ENCODE data around the gene CCDC102A. TPM values are rescaled to one million over a fixed set of nuclear protein-coding genes. Genes with fewer than 3 reads are reported as not detected.

CCDC102A gene
- total and polyA plus RNA-seq, 2 of the 13 experiments (the other 11 are each of a cell fraction or from before 2014, with no cell fraction given): 2.1 to 2.8 TPM

DNA sequence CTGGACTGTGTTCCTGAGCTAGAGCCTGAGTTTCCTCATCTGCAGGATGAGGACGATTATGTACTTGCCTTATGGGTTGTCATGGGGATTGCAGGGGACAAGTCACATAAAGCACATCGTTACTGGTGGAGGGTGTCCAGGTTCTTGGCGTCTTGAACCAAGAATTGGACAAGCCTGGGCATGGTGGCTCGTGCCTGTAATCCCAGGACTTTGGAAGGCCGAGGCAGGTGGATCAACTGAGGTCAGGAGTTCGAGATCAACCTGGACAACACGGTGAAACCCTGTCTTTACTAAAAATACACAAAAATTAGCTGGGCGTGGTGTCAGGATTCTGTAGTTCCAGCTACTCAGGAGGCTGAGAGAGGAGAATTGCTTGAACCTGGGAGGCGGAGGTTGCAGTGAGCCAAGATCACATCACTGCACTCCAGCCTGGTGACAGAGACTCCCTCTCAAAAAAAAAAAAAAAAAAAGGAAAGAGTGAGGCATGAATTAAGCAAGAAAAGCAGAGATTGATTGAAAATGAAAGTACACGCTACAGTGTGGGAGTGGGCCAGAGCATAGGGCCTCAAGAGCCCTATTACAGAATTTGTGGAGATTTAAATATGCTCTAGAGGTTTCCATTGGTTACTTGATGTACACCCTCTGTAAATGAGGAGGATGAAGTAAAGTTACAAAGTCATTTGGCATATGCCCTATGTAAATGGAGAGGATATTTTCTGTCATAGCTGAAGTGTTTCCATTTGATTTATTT lies 36.8 kb upstream of the CCDC102A start:
- 32% methylated on average over 10 of the region's 10 CpGs for WGBS (ENCODE audit: low lambda C conversion rate)
- BruUV-seq (replicated peaks): no TSS peak
- no peak for DNase-seq (ENCODE audit: low spot score)
- Histone ChIP-seq H3K4me2 (ENCODE audit: low read depth, low read length) (no peak overlapping the region), H3K36me3 (replicated peaks in 1 of 2; ENCODE audit: control insufficient read depth in 1 of 2, insufficient read depth in 2 of 2, low read length in 2 of 2) (no peaks in the 10 kb centered on the region), H3K27me3 (ENCODE audit: control insufficient read depth in 1 of 2, insufficient read depth in 2 of 2, low read length in 2 of 2) (no peaks in the 10 kb centered on the region), H2AFZ (ENCODE audit: low read length) (no peak overlapping the region), H3K4me3 (replicated peaks in 1 of 3; ENCODE audit: insufficient read depth in 1 of 3, low read depth in 2 of 3, low read length in 3 of 3) (no peak overlapping the region), H3K79me2 (ENCODE audit: insufficient read depth, low read length) (no peaks in the 10 kb centered on the region), H4K20me1 (ENCODE audit: insufficient read depth, low read length) (no peaks in the 10 kb centered on the region), H3K4me1 (ENCODE audit: insufficient read depth, low read length) (peaks cover 9% of the 10 kb centered on the region; the same call in 1 of the 2 replicates), H3K9ac (ENCODE audit: insufficient read depth, low read depth, low read length) (no peak overlapping the region), H3K9me3 (ENCODE audit: low read length) (no peaks in the 10 kb centered on the region), H3K27ac (ENCODE audit: extremely low read length, insufficient read depth, low read length) (no peak overlapping the region)
- no peak for ATAC-seq
- no peak for FAIRE-seq
- intact Hi-C loops (cut with micrococcal nuclease; ENCODE audit: unreplicated experiment) (no loop called here), in situ Hi-C loops (cut with HindIII; ENCODE audit: extremely low pct_ligation_motif_present, low pct_unique_long_range_greater_than_20kb) (no loop called here)
- CTCF ChIA-PET (ENCODE audit: low intra/inter-chr PET ratio, low total read pairs): no interaction called here
- POLR2A ChIA-PET: no interaction called here
- TF ChIP-seq ETV6 (CRISPR knock-in tag; conservative IDR thresholded peaks at IDR 0.05) (no peak), ZNF317 (CRISPR knock-in tag; IDR thresholded peaks at IDR 0.05) (no peak), DPF2 (CRISPR knock-in tag; IDR thresholded peaks at IDR 0.05; ENCODE audit: borderline replicate concordance, low read depth) (no peak), ZNF33A (CRISPR knock-in tag; IDR thresholded peaks at IDR 0.05; ENCODE audit: borderline replicate concordance) (no peak), PHB2 (IDR thresholded peaks at IDR 0.05; ENCODE audit: partially characterized antibody) (no peak), RCOR2 (CRISPR knock-in tag; IDR thresholded peaks at IDR 0.05) (no peak), MEF2D (CRISPR knock-in tag; IDR thresholded peaks at IDR 0.05) (no peak), ZNF138 (CRISPR knock-in tag; IDR thresholded peaks at IDR 0.05; ENCODE audit: low read depth) (no peak), ZNF678 (CRISPR knock-in tag; IDR thresholded peaks at IDR 0.05) (no peak), ZNF292 (CRISPR knock-in tag; IDR thresholded peaks at IDR 0.05; ENCODE audit: borderline replicate concordance, low read depth) (no peak), ATF7 (IDR thresholded peaks at IDR 0.05) (no peak), ATF7 (CRISPR knock-in tag; IDR thresholded peaks at IDR 0.05) (no peak), SALL2 (CRISPR knock-in tag; IDR thresholded peaks at IDR 0.05) (no peak), MED8 (CRISPR knock-in tag; IDR thresholded peaks at IDR 0.05; ENCODE audit: insufficient replicate concordance) (no peak), ZNF101 (CRISPR knock-in tag; IDR thresholded peaks at IDR 0.05; ENCODE audit: borderline replicate concordance, low read depth) (no peak), NFYB (CRISPR knock-in tag; IDR thresholded peaks at IDR 0.05) (no peak), ZNF446 (CRISPR knock-in tag; IDR thresholded peaks at IDR 0.05) (no peak)
- TF ChIP-seq, protein P1, sequence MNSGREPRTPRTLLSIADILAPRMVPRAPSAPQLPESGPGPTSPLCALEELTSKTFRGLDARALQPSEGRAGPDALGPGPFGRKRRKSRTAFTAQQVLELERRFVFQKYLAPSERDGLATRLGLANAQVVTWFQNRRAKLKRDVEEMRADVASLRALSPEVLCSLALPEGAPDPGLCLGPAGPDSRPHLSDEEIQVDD (CRISPR knock-in tag; IDR thresholded peaks at IDR 0.05; ENCODE audit: borderline replicate concordance): no peak
- TF ChIP-seq, protein P2, sequence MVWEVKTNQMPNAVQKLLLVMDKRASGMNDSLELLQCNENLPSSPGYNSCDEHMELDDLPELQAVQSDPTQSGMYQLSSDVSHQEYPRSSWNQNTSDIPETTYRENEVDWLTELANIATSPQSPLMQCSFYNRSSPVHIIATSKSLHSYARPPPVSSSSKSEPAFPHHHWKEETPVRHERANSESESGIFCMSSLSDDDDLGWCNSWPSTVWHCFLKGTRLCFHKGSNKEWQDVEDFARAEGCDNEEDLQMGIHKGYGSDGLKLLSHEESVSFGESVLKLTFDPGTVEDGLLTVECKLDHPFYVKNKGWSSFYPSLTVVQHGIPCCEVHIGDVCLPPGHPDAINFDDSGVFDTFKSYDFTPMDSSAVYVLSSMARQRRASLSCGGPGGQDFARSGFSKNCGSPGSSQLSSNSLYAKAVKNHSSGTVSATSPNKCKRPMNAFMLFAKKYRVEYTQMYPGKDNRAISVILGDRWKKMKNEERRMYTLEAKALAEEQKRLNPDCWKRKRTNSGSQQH (CRISPR knock-in tag; IDR thresholded peaks at IDR 0.05; ENCODE audit: low read depth): no peak
- TF ChIP-seq, protein P3, sequence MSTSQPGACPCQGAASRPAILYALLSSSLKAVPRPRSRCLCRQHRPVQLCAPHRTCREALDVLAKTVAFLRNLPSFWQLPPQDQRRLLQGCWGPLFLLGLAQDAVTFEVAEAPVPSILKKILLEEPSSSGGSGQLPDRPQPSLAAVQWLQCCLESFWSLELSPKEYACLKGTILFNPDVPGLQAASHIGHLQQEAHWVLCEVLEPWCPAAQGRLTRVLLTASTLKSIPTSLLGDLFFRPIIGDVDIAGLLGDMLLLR (CRISPR knock-in tag; IDR thresholded peaks at IDR 0.05): no peak
- TF ChIP-seq, protein P4, sequence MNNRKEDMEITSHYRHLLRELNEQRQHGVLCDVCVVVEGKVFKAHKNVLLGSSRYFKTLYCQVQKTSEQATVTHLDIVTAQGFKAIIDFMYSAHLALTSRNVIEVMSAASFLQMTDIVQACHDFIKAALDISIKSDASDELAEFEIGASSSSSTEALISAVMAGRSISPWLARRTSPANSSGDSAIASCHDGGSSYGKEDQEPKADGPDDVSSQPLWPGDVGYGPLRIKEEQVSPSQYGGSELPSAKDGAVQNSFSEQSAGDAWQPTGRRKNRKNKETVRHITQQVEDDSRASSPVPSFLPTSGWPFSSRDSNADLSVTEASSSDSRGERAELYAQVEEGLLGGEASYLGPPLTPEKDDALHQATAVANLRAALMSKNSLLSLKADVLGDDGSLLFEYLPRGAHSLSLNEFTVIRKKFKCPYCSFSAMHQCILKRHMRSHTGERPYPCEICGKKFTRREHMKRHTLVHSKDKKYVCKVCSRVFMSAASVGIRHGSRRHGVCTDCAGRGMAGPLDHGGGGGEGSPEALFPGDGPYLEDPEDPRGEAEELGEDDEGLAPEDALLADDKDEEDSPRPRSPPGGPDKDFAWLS (CRISPR knock-in tag; IDR thresholded peaks at IDR 0.05; ENCODE audit: borderline replicate concordance): no peak

All from HepG2 (cell line).